OCI-LY1 (cell line): ENCODE data around the gene USP49.

Experiments used
- CTCF ChIP-seq: fragments of 200-600 bp; sonication (generic), shearing (Covaris generic); IDR thresholded peaks from 2 replicates; pipeline ENCODE4 v1.5.1; 2017; ENCODE audit warnings: mild to moderate bottlenecking, antibody characterized with exemption, low read length, moderate library complexity, mixed read lengths
- EZH2 ChIP-seq: fragments of 200-600 bp; sonication (generic), shearing (Covaris generic); IDR thresholded peaks from 2 replicates; pipeline ENCODE4 v1.8.0; 2017; ENCODE audit warnings: borderline replicate concordance, mixed run types, mild to moderate bottlenecking, antibody characterized with exemption, low read length, moderate library complexity, mixed read lengths

- TF ChIP-seq CTCF, result no peak
- no peak for TF ChIP-seq EZH2
Measured at GRCh38 chr6:41775293-41775882, 119.8 kb downstream of the USP49 start.
